HL-60/S4 treated with retinoic acid at 250 ng/mL for 4 days and 3 days (cell line): ENCODE data around the gene INO80C.

Source experiments
- in situ Hi-C: fragments of 300-500 bp; cut with MboI; formaldehyde crosslinking; loops from 2 replicates; pipeline ENCODE4 v1.7.0; 2022; ENCODE audit warnings: low sequenced_read_pairs

The INO80C gene, protein sequence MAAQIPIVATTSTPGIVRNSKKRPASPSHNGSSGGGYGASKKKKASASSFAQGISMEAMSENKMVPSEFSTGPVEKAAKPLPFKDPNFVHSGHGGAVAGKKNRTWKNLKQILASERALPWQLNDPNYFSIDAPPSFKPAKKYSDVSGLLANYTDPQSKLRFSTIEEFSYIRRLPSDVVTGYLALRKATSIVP

DNA sequence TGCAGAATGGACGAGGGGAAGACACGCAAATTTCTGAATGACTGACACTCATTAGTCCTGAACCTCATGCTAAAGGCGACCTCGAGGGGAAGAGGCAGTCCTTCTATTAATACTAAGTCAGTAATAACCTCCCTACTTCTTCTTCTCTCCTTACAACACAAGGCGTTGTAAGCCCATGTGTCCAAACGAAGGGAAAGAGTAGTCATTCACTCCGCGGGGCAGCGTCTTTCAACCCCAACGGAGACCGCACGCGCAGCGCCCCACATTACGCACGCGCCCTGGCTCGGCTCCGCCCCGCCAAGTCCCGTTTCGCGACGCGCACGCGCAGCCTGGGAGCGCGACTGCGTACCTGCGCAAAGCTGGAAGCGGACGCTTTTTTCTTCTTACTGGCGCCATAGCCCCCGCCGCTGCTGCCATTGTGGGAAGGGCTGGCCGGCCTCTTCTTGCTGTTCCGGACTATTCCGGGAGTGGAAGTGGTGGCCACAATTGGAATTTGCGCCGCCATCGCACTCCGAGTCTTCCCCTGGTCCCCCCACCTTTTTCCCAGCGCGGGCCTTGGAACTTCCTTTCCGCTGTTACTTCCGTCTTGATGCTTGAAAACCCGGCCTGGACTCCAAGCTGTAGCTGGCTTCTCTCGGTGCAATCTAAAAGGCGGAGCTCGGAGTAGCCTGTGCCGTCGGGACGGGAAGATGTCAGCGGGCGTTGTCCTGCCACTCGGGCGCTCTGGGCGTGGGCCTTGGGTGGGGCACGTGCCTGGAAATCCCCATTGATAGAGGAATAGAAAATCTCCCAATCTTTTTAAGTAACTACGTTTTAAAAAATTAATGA lies at the start of gene INO80C:
Gene INO80C (minus strand): TSS at position 591 of the 828 bp plus-strand sequence. CDS start 86 bp downstream, at position 505.
- in situ Hi-C loops: no loop called here

GRCh38 chr18:35547008-35547605 lies 49.3 kb upstream of the INO80C start:
- in situ Hi-C loops: no loop called here

DNA sequence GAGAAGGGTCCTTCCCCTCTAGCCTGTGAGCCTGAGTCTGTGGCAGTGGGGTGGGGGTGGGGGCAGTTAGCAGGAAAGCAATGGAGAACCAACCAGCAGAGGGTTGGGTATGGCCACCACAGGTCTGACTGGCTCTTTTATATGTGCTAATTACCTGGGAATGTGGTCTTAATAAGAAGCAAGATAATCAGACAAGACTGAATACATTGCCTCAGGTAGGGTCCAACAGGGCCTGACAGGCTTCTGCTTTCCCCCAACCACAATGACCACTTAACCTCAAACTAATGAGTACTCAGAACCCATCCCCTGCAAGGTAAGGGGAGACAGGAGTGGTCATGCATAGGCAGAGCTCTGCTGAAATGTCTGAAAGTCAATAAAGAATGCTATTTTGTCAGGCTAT lies 44.6 kb upstream of the INO80C start:
- in situ Hi-C loops: no loop called here

DNA sequence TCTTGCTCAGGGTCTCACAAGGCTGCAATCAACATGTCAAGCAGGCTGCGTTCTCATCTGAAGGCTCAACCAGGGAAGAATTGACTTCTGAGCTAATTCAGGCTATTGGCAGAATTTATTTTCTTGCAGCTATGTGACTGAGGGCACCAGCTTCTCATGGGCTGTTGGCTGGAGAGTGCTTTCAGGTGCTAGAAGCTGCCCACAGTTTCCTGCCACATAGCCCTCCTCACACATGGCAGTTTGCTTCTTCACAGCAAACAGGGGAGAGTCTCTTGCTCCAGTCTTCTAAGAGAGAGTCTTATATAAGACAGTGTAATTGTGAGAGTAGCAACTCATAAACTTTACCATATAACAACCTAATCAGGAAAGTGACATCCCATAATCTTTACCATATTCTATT lies 37.5 kb upstream of the INO80C start:
- in situ Hi-C loops: no loop called here

- in situ Hi-C loops: no loop called here
Measured at GRCh38 chr18:35533916-35534405, 36.2 kb upstream of the INO80C start.

- in situ Hi-C loops: no loop called here
Measured at GRCh38 chr18:35528749-35529274, 31.1 kb upstream of the INO80C start.

- in situ Hi-C loops: no loop called here
Measured at GRCh38 chr18:35526495-35527059, 28.8 kb upstream of the INO80C start.

- in situ Hi-C loops: no loop called here
Measured at GRCh38 chr18:35525795-35526494, 28.2 kb upstream of the INO80C start.

DNA sequence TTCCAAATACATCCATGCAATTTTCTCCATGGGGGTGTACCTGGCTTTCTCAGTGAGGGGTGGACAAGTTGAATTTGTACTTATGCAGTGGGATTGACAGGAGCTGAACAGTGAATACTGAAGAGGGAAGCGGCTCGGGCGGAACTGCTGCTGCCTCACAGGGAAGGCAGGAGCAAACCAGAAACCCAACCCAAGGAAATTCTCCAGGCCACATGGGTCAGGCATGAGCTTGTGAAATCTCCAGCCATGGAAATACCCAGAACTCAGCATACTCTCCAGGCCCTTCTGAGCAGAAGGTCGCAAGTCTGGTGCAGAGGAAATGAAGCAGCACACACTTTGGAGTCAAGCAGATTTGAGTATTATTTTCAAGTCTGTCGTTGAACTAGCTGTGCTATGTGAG lies 26.5 kb upstream of the INO80C start:
- in situ Hi-C loops: no loop called here

DNA sequence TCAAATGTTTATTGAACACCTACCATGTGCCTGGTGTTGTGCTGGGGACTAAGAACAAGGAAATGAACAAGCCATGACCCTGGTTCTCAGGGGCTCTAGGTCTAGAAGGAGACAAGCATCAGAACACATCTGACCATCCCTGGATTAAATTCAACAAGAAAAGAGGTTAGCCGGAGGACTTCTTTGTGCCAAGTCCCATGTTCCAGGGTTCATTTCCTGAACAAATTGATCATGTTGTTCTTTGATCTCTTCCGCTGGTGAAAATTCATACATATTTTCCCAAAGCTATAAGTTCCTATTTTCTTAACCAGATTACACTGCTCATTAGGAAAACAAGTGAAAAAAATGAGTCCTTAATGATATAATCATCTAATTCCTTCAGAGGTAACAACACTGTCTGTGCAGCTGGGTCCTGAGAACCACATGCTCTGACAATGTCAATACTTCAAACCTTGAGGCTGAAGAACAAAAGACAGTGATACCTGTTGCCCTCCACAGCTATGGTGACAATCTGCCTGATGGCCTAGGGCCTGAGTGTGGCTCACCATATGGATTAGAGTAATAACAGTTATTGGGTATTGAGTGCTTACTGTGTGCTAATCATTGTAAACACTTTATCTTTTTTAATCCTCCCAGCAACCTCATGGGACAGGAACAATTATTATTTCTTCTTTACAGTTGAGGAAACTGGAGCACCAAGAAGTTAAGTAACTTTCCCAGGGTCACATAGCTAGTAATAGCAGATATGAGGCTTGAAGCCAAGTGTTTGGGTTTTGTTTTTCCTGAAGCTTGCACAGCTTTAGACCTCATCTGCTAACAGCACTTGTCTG lies 24.6 kb upstream of the INO80C start:
- in situ Hi-C loops: no loop called here

DNA sequence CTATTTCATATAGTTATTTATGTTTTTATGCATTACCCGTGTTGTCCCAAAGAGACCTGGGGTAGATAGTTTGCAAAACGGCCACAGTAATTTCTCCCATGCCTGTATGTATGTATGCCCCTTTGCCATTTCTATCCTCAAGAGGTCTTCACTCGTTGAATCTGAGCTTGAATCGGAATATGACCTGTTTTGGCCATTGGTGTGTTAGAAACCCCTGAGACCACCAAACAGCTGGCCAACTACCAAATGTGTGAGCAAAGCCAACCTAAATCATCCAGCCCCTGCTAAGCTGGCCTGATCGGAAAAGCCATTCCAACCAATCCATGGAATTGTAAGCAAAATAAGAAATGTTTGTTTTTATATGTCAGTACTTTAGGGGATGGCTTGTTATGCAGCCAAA lies 23.4 kb upstream of the INO80C start:
- in situ Hi-C loops: no loop called here

GRCh38 chr18:35519148-35519899 lies 21.6 kb upstream of the INO80C start:
- in situ Hi-C loops: no loop called here

DNA sequence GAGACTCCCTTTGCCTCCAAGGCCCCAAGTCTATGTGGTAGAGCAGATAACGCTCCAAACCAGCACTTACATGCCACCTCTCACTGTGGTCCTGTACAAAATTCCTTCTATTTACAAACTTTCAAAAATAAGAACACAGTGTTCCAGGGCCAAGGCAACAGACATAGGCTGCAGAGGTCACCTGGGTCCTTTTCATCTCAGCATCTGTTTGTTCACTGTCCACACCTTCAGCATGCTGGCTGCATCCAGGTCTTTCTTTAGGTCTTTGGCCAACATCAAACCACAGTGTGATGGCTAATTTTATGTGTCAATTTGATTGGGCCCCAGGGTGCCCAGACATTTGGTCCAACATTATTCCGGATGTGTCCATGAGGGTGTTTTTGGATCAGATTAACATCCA lies 20.0 kb upstream of the INO80C start:
- in situ Hi-C loops: no loop called here

- in situ Hi-C loops: no loop called here
Measured at GRCh38 chr18:35516789-35517188, 19.0 kb upstream of the INO80C start.

- in situ Hi-C loops: no loop called here
Measured at GRCh38 chr18:35516351-35516750, 18.6 kb upstream of the INO80C start.

DNA sequence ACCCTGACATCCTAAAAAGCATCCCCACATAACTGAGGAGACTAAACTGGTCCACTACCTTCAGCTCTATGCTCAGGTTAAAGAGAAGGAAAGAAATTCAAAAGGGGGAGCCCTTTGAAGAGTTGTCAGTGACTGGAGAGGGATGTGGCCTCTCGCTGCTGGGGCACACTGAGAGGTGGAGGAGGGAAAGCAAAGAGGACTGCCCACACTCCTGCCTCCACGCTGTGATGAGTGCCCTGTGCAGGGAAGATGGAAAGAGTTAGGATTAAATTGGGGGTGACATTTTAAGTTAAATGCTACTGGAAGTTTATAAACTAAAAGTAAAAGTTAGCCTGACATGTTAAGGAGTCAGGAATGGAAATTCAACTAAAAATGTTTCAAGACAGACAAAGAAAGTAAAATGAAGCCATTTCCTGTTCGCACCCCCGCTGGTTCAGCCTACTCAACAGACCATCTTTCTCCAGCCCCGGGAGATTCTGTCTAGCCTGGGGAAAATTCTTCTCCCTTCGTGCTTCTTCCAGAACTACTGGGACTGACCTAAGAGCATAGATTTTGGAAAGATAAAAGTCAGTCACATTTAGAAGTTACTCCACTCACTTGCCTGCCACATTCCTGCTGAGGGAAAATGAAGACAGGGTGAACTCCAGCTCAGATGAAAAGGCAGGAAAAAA lies 17.8 kb upstream of the INO80C start:
- in situ Hi-C loops: no loop called here

GRCh38 chr18:35514752-35515459 lies 17.1 kb upstream of the INO80C start:
- in situ Hi-C loops: no loop called here

DNA sequence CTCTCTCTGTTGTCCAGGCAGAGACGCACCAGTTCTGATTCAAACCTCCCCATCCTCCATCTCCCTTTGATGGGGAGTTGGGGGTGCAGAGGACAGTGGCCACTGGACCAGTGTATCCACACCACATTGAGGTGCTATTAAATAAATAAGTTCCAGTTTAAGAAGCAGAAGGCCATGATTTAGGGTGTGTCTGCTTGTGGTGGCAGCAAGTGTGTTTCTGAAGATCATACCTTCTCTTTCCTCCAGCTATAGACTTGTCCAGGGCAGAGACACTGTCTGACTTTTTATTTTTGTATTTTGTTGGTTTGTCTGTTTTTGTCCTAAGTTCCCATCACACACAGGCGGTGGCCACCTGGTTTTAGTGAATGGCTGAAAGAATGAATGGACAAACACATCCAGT lies 16.5 kb upstream of the INO80C start:
- in situ Hi-C loops: no loop called here
